8988T (cell line): ENCODE data around the gene STK24.
A peak's percentile ranks its signal among the peaks of the same experiment; 100 is the strongest.
"Not testable (repeated sequence)": the region's sequence is repeated elsewhere in the genome, so short reads cannot be mapped to it uniquely, and the experiment has no call there.

Source experiments
- DNase-seq: peaks from one replicate; pipeline ENCODE4 v3.0.0; 2011

Gene STK24

GRCh38 chr13:98576963-98577835 is at the start of gene STK24:
Gene STK24, minus strand, starts transcription at chr13:98577107. Its CDS starts 321 bp downstream, at chr13:98576786.
- peak; percentile 78 for DNase-seq

GRCh38 chr13:98626298-98626935 is 49.5 kb upstream of the STK24 start:
- no peak for DNase-seq

- DNase-seq: not testable (repeated sequence)
Observed at GRCh38 chr13:98624589-98624988, 47.7 kb upstream of the STK24 start.

GRCh38 chr13:98622931-98623331 is 46.0 kb upstream of the STK24 start:
- no peak for DNase-seq

- no peak for DNase-seq
Observed at GRCh38 chr13:98619556-98619955, 42.6 kb upstream of the STK24 start.

GRCh38 chr13:98615595-98615994 is 38.7 kb upstream of the STK24 start:
- not testable (repeated sequence) for DNase-seq

GRCh38 chr13:98613591-98613990 is 36.7 kb upstream of the STK24 start:
- DNase-seq: no peak

- no peak for DNase-seq
Observed at GRCh38 chr13:98609756-98610155, 32.8 kb upstream of the STK24 start.

GRCh38 chr13:98606296-98606695 is 29.4 kb upstream of the STK24 start:
- no peak for DNase-seq

- DNase-seq: no peak
Observed at GRCh38 chr13:98599502-98600328, 22.8 kb upstream of the STK24 start.

GRCh38 chr13:98598043-98598442 is 21.1 kb upstream of the STK24 start:
- DNase-seq: no peak

GRCh38 chr13:98595134-98595533 is 18.2 kb upstream of the STK24 start:
- no peak for DNase-seq

- DNase-seq: no peak
Observed at GRCh38 chr13:98592362-98592732, 15.4 kb upstream of the STK24 start.

- DNase-seq: no peak
Observed at GRCh38 chr13:98591721-98592361, 14.9 kb upstream of the STK24 start.

GRCh38 chr13:98590471-98590870 is 13.6 kb upstream of the STK24 start:
- DNase-seq: not testable (repeated sequence)

GRCh38 chr13:98589516-98589915 is 12.6 kb upstream of the STK24 start:
- DNase-seq: not testable (repeated sequence)

- DNase-seq: no peak
Observed at GRCh38 chr13:98586400-98587345, 9.8 kb upstream of the STK24 start.

GRCh38 chr13:98585946-98586345 is 9.0 kb upstream of the STK24 start:
- DNase-seq: no peak

- DNase-seq: no peak
Observed at GRCh38 chr13:98585398-98585754, 8.5 kb upstream of the STK24 start.

- DNase-seq: no peak
Observed at GRCh38 chr13:98584668-98585397, 7.9 kb upstream of the STK24 start.

GRCh38 chr13:98582947-98583346 is 6.0 kb upstream of the STK24 start:
- DNase-seq: no peak
